Stimulated activated CD8-positive, alpha-beta memory T cell treated with anti-CD3 and anti-CD28 coated beads, Interleukin-7, amount 100 ng/mL, for 24 hours (primary cell): Measurements from ENCODE around the gene MRPL1.
"Not testable (repeated sequence)": the region's sequence is repeated elsewhere in the genome, so short reads cannot be mapped to it uniquely, and the experiment has no call there.

ENCODE experiments used
- DNase-seq: peaks from one replicate; pipeline ENCODE4 v3.0.0-alpha.2; 2020; ENCODE audit warnings: low read depth

Gene MRPL1

DNA sequence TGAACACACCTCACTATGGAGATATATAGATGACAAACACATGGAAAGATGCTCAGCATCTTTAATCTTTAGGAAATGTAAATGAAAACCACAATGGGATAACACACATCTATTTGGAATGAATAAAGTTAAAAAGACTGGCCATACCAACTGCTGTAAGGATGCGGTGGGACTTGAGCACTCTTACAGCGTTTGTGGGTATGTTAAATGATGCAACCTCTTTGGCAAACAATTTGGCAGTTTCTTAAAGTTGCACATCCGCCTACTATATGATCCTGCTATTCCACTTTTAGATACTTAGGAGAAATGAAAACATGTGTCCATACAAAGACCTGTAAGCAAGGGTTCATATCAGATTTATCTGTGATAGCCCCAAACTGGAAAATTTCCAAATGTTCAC is 50.7 kb downstream of the MRPL1 start:
- DNase-seq = no peak

DNA sequence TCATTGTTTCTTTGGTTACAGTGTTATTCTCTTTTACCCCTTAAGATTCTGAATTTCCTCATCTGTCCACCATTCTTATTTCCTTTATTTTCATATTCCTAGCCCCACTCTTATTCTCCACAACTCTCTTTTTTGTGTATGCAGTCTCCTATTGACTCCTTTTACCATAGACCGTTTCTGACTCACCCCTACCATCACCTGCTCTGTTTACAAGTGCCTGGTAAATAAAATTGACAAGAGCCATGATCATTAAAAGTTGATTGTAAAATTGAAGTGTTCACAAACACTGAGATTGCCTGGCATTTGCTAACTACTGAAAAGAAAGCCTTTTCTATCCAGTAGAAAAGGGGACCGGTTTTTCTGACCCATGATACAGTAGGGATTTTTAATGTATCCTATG is 54.4 kb downstream of the MRPL1 start:
- DNase-seq = no peak

DNA sequence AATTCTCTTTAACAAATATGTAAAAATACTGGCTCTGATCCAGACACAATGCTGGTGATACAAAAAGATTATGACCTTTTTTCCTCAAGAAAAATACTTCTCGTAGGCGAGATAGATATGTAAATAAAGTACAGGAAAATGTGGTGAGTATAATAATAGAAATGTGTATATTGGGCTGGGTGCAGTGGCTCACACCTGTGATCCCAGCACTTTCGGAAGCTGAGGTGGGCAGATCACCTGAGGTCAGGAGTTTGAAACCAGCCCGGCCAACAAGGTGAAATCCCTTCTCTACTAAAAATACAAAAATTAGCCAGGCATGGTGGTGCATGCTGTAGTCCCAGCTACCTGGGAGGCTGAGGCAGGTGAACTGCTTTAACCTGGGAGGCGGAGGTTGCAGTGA is 55.0 kb downstream of the MRPL1 start:
- DNase-seq = no peak

DNA sequence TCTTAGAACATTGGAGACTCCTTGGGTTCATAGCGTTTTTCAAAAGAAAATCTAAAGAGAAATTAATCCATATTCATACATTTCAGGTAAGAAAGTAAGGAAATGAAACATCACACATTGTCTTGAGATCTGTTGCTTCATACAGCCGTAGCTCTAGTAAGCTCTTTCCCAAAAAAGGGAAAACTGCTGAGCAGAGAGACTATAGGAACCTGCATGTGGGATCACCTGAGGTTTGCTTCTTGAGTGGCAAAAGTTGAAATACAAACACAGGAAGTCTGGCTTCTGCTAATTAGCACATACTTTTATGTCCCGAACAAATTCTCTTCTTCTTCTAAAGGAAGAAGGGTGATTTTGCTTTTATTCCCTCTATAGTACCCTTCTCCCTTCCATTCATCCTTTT is 57.7 kb downstream of the MRPL1 start:
- no peak for DNase-seq

DNA sequence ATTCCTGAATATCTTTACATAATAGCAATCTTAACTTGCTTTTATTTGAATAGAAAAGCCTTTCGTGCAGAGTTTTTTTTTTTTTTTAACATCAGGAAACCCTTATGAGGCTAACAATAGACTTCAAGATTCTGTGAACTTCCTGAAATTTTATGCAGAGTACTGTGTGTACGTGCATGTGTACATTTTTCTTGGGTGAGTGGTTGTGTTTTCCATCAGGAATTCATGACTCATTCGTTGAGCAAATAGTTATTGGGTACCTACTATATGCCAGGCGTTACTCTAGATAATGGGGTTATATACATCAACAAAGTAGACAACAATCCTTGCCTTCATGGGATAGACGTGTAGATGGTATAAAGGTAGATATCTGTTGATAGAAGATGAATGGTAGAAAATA is 59.1 kb downstream of the MRPL1 start:
- no peak for DNase-seq

DNA sequence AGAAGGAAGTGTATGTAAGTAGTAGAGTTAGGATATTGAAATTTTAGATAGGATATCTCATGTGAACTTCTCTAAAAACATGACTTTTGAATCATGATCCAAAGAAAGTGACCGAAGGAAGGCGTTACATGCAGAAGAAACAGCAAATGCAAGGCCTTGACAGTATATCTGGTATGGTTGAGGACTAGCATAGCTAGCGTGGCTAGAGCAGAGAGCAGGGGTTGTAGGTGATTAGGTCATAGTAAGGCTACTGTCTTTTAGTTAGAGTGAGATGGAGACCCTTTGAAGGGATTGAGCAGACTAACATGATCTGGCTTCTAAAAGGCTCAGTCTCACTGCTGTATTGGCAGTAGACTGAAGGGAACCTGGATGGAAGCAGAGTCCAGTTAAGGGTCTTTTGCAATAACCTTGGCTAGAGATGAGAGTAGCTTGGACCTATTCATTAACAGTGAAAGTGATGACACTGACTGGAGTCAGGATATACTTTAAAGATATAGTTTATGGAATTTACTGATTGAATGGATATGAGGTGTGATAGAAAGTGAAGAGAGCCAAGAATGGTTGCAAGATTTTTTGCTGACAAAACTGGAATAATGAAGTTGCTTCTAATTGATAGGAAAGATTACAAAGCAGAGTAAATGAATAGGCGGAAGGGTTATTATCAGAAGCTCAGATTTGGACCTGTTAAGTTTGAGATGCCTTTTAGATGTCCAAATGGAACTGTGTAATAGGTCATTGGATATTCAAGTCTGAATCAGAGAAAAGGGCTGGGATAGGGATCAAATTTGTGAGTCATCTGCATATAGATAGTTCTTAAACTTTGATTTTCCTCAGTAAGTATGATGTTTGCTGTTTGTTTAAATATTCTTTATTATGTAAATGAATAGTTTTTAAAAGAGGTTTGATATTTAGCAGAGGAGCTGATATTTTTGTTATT is 59.8 kb downstream of the MRPL1 start:
- no peak for DNase-seq

DNA sequence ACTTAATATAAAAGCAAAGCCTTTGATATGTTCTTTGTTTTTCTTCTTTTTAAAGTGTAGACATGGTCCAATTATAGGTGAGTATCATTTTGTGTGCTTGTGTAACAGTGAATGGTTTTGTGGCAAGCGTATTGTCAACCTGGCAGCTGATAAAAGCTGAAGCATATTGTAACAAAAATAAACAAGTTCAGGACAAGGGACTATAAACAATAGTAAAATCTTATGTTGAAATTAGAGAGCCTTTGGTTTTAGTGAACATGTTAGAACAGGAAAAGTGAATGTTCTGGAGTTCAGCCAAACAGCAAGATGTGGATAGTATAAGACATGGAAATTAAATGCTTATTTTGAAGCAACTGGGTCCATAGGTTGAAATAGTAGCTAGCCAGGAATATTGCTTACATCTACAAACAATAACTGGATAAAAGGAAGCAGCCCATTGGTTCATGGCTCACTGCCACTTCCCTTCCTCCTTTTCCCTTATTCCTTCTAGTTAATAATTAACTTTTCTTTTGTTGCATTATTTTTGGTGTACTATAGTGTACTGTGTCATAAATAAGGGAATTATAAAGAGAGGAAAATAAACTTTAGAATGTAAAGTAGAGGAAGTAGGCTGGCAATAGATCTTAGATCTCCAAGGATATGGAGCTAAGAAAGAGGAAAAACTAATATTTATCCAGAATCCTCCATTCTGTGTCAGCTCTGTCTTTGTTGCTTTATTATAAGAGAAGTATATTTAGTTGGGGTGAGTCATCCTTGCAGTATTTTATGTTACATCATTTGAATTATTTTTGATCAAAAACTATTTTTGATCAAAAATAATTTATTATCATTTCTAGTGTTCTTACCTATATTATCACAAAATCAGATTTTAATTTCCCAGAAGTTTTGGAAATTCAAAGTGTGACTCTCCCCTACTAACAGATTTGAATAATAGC is 65.6 kb downstream of the MRPL1 start:
- DNase-seq = no peak

DNA sequence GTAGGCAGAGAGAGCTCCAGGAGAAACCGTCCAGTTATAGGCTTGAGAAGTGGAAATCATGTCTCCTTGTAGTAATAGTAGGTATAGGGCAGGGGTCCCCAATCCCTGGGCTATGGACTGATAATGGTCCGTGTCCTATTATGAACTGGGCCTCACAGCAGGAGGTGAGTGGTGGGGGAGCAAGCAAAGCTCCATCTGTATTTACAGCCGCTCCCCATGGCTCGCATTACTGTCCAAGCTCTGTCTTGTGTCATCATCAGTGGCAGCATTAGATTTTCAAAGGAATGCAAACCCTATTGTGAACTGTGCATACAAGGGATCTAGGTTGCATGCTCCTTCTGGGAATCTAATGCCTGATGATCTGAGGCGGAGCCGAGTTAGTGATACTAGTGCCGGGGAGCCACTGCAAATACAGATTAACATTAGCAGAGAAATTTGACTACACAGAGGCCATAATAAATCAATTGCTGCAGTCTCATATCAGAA is 67.6 kb downstream of the MRPL1 start:
- no peak for DNase-seq

DNA sequence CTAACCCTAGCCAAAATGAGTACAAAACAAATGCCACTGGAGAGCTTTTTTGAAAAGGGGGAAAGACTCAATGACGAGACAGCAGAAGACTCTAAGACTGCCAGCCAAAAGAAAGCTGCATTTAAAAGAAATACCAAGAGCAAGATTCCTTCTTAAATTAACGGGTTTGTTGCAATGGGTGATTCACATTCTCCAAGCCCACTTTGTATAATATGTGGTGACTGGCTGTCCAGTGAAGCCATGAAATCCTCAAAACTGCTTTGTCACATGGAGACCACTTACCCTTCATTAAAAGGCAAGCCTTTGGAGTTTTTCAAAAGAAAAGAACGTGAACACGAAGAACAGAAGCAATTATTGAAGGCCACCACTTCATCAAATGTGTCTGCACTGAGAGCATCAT is 68.2 kb downstream of the MRPL1 start:
- no peak for DNase-seq

DNA sequence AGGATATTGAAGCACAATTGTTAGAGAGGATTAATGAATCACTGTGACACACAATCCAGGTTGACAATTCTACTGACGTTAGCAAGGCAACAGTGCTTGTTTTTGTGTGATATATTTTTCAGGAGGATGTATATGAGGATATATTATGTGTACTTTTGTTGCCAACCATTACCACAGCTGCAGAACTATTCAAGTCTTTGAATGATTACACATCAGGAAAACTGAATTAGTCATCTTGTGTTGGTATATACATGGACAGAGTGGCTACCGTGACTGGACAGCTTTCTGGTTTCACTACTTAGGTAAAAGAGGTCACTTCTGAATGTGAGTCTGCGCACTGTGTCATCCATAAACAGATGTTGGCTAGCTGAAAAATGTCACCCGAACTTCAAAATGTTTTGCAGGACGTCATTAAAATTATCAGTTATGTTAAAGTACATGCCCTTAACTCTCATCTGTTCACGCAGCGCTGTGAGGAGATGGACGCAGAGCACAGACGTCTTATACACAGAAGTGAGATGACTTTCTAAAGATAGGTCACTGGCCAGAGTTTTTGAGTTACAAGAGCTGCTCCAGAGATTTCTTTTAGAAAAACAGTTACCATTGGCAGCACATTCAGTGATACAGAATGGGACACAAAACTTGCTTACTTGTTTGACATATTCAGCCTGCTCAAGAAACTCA is 69.0 kb downstream of the MRPL1 start:
- no peak for DNase-seq

DNA sequence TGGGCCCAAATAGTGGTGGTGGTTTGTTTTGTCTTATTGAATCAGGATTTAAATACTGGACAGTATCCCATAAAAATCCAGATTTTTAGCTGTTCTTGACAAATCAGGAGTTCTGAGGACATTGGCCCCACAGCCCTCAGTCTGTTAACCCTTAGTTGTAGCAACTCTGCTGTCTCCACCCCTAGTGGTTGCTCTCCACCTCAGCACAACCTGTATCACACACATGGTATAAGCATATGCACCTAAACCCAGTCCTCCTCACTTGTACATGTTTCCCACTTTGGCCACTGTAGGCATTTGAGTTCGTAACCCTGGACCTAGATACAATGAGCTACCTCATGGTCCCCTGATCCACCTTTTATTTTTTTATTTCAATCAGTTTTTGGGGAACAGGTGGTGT is 75.9 kb downstream of the MRPL1 start:
- DNase-seq = no peak

DNA sequence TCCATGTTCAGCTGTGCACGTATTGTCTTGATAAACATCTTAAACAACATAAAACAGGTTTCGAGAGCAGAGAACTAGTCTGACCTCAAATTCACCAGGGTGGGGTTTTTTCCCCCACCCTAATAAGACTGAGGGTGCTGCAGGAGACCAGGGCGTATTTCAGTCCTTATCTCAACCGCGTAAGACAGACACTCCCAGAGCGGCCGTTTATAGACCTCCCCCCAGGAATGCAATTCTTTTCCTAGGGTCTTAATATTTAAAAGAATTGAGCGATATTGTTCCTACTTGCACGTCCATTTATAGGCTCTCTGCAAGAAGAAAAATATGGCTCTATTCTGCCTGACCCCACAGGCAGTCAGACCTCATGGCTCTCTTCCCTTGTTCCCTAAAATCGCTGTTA is 83.3 kb downstream of the MRPL1 start:
- DNase-seq = not testable (repeated sequence)

DNA sequence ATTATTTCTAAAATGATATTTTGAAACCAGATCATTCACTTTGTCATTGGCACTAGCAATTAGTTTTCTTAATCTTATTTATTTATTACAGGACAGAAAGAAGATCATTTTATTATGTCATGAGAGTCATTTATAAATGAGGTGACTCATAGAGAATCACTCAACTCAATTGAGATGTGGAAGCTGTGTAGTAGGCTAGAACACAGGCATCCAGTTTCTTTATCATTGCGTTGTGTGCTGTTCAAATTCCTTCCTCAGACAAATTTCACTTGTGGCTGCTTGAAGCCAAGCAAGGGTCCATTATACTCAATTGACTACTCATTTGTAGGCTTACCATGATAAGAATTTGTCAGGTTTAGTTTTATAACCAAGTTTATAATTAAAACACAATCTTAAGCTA is 87.6 kb downstream of the MRPL1 start:
- no peak for DNase-seq

DNA sequence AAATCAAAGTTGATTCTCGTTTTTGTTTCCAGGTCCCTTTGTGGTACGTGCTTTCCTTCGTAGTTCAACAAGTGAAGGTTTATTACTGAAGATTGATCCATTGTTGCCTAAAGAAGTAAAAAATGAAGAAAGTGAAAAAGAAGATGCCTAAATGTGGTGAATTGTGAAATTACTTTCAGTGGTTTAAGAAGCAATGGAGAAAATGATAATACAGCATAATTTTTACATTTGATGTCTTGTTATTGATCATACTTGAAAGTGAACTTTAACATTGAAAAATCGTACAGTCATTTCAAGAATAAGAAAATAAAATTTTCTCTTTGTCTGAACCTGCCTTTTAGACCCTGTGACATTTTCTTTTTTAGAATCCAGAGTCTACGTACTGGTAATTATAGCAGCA is 89.8 kb downstream of the MRPL1 start:
- DNase-seq = no peak

DNA sequence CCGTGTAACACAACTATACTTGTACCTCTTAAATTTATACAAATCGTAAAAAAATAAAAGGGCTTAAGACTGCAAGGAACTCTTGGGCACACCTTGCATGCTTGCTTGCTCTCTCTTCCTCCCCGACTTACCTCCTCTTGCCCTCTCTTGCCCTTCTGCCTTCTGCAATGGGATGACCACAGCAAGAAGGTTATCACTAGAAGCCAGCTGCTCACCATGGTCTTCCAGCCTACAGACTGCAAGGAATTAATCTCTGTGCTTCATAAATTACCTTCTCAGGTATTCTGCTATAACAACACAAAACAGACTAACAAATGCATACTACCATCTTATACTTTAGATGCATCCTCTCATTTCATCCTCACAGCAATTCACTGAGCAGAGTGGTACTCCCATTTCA is 92.1 kb downstream of the MRPL1 start:
- no peak for DNase-seq

DNA sequence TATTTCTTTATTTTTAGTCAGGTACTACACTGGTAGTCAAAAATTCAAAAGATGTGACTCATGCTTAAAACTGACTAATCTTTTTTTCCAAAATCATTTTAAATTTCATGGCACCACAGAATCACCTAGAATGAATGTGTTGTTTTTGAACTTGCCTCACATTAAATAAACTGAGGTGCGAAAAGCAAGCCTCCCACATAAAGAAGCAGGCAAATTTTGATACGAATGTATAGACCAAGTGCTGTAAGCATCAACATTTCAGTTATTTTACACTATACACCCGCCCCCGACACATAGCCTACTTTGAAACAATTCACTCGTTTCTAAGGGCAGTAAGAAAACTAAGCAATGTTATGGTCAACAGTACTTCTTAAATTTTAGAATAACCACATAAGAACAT is 94.3 kb downstream of the MRPL1 start:
- DNase-seq = no peak

DNA sequence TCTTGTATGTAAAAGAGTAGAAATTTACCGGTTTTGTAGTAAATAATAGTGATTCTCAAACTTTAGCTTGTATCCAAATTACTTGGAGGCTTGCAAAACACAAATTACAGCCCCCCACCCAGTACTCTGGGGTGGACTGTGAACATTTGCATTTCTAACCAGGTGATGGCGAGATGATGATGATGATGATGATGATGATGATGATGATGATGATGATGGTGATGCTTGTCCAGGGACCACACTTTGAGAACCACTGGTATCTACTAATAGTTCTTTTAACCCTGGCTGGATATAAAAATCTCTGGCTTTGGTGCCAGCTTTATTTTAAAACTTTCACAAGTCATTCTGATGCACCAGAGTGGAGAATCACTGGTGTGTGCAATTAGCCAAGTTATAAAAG is 96.3 kb downstream of the MRPL1 start:
- DNase-seq = no peak

DNA sequence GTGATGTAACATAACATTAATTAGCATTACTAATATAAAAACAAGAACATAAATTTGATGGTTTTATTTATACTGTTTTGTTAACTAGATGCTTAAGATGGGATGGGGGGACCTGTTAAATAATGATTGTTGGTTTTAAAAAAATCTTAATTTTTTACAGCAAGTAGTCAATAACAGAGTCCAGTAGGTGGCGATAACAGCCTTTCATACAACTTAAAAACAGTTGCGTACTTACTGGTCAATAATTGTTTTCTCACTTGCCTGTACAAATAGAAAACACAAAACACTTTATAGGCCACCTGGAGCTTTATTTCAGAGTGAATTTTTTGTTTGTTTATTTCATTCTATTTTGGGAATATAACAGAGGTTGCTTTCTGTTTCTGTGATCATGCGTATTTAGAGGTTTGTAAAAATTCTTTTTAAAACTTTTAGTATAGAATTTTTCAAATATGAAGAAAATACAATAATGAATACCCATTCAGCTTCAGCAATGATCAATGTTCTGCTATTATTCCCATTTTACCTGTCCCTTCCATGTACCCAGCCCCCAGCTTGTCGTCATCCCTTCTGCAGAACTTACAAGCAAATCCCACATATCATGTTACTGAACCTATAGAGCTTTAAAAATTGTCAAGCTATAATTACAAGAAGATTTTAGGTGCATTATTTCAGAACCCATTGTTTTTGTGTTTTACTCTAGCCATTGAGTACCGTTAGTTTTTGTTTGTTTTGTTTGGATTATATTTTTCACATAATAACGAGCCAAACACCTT is 97.1 kb downstream of the MRPL1 start:
- DNase-seq = no peak

DNA sequence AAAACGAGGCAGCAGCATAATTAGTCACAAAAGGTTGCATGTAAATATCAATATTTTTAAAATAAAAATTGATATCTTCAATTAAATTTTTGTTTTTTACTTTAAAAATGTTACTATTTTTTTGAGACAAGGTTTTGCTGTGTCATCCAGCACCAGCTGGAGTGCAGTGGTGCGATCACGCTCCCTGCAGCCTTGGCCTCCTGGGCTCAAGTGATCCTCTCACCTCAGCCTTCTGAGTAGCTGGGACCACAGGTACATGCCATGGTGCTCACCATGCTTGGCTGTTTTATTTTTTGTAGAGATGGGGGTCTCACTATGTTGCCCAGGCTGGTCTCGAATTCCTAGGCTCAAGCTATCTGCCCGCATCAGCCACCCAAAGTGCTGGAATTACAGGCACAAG is 97.7 kb downstream of the MRPL1 start:
- no peak for DNase-seq

DNA sequence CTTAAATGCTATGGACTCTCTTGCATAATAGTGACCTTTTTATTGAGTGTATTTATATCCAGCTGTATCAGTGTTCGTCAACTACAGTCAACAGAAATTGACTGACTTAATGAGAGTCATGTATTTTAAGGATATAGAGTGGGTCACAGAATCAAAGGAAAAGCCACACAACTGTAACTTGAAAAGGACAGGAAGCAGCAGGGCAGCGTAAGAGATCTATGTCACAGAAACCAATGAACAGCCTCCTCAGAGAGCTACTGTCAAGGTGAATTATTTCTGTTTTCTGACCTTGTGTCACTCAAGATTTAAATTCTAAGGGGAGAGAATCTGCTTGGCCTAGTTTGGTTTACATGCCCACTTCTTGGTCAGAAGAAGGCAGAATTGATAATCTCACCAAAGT is 100.4 kb downstream of the MRPL1 start:
- no peak for DNase-seq

DNA sequence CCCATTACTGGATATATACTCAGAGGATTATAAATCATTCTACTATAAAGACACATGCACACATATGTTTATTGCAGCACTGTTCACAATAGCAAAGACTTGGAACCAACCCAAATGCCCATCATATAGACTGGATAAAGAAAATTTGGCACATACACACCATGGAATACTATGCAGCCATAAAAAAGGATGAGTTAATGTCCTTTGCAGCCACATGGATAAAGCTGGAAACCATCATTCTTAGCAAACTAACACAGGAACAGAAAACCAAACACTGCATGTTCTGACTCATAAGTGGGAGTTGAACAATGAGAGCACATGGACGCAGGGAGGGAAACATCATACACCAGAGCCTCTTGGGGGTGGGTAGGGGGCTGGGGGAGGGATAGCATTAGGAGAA is 111.0 kb downstream of the MRPL1 start:
- DNase-seq = not testable (repeated sequence)
